HG02623 (cell line): ENCODE results near the gene SULF2.

ENCODE experiments used
- ATAC-seq: cut with Tn5 transposase; IDR thresholded peaks from one replicate; pipeline ENCODE4 v1.9.1; 2021; ENCODE audit warnings: moderate library complexity; ENCODE audit not compliant: unreplicated experiment

The SULF2 gene

GRCh38 chr20:47672886-47673670 is 112.2 kb downstream of the SULF2 start:
- ATAC-seq = no peak

GRCh38 chr20:47672166-47672565 is 113.1 kb downstream of the SULF2 start:
- no peak for ATAC-seq

- no peak for ATAC-seq
Observed at GRCh38 chr20:47670913-47671312, 114.4 kb downstream of the SULF2 start.

DNA sequence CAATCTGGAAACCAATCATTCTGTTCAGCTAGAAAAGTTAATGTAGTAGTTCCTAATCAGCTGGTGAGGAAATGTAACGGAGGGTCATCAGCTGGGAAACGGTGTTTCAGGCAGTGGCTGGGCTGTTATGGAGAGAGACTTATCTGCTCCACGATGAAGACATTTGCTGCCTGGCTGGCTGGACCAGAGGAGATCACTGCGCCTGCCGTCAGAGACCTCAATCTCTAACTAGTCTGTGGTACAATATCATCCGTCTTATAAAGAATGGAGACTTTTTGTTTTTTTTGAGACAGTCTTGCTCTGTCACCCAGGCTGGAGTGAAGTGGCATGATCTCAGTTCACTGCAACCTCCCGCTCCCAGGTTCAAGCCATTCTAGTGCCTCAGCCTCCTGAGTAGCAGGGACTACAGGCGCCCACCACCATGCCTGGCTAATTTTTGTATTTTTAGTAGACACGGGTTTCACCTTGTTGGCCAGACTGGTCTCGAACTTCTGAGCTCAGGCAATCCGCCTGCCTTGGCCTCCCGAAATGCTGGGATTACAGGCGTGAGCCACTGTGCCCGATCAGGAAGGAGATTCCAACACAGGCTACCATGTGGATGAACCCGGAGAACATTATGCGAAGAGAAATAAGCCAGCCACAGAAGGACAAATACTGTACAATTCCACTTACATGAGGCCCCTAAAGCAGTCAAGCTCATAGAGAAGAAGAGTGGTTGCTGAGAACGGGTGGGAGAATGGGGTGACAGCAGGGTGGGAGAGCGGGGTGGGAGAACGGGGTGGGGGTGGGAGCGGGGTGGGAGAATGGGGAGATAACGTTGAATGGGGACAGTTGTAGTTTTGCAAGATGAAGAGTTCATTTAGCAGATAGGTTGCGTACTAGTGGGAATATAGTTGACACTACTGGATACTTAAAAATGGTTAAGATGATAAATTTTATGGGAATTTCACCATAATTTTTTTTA is 115.1 kb downstream of the SULF2 start:
- ATAC-seq = no peak

GRCh38 chr20:47669489-47669888 is 115.8 kb downstream of the SULF2 start:
- no peak for ATAC-seq

GRCh38 chr20:47669152-47669425 is 116.2 kb downstream of the SULF2 start:
- ATAC-seq = no peak

- ATAC-seq = no peak
Observed at GRCh38 chr20:47668313-47669151, 116.7 kb downstream of the SULF2 start.

GRCh38 chr20:47667531-47668312 is 117.6 kb downstream of the SULF2 start:
- no peak for ATAC-seq

GRCh38 chr20:47667086-47667485 is 118.2 kb downstream of the SULF2 start:
- no peak for ATAC-seq

GRCh38 chr20:47666304-47666703 is 119.0 kb downstream of the SULF2 start:
- ATAC-seq = no peak

DNA sequence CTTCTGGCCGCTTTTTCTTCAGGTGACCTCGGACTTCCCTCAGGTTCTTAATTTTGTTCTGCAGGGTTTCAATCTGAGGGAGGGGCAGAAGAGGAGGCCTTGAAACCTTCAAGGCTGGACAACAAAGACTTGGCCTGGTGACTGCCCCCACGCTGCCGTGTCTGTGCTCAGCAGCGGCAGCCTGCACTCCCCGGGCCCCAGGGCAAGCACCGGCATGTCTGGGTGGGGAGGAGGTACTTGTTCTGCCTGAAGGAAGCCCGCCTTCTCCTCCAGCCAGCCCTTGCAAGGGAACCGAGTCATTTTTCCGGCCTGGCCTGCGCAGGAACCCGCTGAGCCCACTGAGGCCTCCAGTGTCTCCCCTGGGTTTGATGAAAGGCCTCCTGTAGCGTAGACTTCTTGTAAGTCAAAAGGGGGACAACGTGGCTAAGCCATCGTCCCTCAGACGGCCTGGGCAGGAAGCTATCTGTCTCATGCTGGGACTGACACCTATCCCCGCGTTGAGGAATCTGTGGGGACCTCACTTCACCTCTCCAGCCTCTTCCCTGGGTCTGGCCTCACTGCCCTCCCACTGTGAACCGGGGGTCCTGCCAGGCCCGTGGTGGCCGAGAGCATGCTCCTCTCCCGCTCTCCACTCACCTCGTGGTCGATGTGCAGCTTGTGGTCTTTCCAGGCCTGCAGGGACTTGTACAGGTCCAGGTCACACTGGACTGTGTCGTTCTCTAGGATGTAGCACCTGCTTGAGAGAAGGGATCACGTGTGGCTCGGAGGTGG is 119.9 kb downstream of the SULF2 start:
- ATAC-seq = no peak

DNA sequence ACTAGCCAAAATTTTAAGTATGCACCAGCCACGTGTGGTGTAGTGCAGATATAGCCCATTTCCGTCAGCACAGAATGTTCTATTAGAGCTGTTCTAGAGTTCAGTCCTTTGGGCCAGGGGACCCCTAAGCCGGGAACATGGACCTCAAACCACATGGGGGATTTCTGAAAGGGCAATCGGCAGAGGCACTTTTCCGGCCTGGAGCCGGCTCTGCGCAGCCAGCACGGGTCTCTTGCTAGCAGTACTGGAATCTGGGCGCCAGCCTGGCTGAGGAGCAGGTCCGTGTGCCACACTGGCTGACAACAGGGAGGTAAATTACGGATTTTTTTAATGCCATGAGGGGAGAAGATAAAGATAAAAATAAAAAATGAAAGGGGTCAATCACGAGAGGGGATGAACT is 120.5 kb downstream of the SULF2 start:
- ATAC-seq = no peak

DNA sequence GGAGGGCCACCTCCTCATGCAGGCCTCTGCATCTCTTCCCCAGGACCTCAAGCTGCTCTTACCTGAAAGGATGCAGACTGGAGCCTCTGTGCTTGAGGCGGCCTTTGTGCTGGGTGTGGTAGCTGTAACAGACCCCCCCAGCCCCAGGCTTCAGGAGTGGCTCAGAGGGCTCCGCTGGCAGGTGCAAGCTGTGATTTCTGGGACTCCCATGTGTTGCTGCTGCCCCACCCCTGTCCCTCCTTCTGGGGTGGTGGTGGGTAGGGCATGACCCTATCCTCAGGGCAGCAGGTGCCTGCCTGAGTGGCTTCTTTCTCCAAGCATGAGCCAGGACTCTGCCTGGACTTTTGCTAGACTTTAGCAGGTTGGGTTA is 121.2 kb downstream of the SULF2 start:
- ATAC-seq = no peak

- ATAC-seq = no peak
Observed at GRCh38 chr20:47663354-47664067, 121.8 kb downstream of the SULF2 start.

GRCh38 chr20:47662483-47663353 is 122.6 kb downstream of the SULF2 start:
- no peak for ATAC-seq

- no peak for ATAC-seq
Observed at GRCh38 chr20:47661714-47662113, 123.6 kb downstream of the SULF2 start.

- ATAC-seq = no peak
Observed at GRCh38 chr20:47660983-47661700, 124.1 kb downstream of the SULF2 start.

GRCh38 chr20:47660602-47660905 is 124.7 kb downstream of the SULF2 start:
- ATAC-seq = no peak
